ENCODE data around the gene YPEL4.

GRCh38 chr11:57657194-57658022 is 7.7 kb upstream of the YPEL4 start, which contains the start of gene CLP1:
- peak in 3 of 6 experiments; percentile 2 to 34 (median 8) for TF ChIP-seq CTCF (IDR thresholded peaks at IDR 0.05)
- TF ChIP-seq POLR2A (IDR thresholded peaks at IDR 0.05), result peak in 2 of 4 donors; percentile 35 to 81

Data from esophagus squamous epithelium (tissue), 4 donors.